ENCODE measurements around the gene SLC7A4.
"Not testable (repeated sequence)": the region's sequence is repeated elsewhere in the genome, so short reads cannot be mapped to it uniquely, and the experiment has no call there.

Gene SLC7A4

DNA sequence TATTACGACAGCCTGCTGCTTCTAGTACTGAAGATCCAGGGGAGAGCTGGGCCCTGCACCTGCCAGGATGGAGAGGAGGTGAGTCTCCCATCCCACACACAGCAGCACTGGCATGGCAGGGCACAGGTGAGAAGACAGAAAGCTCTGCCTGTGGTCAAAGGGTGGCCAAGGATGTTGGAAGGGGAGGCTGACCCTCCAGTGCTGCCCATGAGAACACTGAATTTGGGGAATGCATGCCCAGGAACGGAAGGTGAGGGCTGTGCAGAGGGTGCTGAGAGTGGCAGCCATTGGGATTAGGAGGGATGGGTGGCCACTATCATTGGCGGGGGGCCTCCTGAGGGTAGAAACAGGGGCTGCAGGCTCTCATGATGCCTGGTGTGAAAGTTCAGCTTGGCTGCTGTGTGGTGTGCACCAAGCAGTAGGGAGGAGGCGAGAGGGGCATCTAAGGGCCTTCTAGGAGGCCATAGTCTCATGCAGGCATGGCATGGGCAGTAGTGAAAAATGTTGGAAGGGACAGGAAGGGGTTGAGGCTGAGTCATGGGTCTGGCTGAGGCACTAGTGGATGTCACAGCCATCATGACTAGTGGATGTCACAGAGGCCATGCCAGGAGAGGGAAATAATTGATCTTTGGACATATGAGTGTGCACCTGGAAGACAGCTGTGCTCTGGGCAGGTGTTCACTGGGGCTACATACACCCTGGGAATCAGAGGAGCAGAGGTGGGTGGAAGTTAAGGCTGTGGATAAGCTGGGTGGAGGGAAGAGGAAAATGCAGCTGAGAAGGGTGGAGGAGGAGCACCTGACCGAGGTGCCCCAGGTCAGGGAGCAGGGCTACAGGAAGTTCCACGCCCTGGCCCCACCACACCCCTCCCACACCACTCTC lies 10.9 kb upstream of the SLC7A4 start:
- no peak for DNase-seq

DNA sequence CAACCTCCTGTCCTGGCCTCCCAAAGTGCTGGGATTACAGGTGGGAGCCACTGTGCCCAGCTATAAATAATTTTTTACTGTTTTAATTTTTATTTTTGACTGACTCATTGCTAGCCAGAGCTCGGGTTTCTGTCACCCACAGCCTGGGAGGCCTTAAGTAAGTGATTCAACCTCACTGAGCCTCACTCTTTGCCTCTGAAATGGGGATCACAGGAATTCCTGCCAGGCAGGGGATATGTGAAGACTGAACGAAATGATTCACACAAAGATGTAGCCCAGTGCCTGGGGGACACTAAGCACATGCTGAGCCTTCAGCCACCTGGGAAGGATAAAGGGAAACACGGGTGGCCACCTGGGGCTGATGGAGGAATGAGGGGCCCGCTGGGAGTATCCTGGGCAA lies 9.6 kb upstream of the SLC7A4 start:
- DNase-seq = no peak

DNA sequence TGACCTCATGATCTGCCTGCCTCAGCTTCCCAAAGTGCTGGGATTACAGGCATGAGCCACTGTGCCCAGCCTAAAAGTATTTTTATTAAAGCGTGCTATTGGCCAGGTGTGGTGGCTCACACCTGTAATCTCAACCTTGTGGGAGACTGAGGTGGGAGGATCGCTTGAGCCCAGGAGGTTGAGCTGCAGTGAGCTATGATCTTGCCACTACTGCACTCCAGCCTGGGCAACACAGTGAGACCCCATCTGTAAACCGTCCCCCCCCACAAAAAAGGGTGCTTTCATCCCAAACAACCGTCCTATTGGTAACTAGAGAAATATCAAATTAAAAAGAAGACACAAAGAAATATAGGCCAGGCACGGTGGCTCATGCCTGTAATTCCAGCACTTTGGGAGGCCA lies 6.8 kb upstream of the SLC7A4 start:
- not testable (repeated sequence) for DNase-seq

DNA sequence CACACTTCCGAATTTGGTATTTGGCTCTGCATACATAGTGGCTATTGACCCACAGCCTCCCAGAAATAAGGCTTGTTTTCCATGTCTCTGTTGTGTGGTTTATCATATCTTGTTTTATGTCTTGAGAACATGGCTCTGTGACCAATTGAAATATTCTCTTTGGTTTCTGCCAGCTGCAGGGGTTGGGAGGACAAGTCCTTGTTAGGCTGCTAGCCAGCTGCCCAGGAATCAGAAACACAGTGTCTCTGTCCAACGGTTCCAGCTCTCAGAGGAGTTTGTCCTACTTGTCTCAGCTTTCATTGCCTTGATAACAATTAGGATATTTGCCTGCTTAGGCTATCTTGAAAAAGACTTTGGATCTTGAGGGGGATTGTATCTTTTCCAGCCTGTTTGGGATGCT lies 6.0 kb upstream of the SLC7A4 start:
- no peak for DNase-seq

DNA sequence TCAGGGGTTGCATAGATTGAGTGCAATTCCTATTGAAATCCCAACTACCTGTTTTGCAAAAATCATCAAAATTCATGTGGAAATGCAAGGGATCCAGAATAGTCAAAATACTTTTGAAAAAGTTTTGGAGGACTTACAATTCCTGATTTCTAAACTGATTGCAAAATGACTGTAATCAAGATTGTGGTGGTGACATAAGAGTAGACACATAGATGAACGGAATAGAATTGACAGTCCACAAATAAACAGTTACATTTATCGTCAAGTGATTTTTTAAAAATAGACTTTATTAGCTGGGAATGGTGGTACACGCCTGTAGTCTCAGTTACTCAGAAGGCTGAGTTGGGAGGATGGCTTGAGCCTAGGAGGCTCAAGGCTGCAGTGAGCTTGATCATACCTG lies 2.6 kb upstream of the SLC7A4 start:
- DNase-seq = no peak

DNA sequence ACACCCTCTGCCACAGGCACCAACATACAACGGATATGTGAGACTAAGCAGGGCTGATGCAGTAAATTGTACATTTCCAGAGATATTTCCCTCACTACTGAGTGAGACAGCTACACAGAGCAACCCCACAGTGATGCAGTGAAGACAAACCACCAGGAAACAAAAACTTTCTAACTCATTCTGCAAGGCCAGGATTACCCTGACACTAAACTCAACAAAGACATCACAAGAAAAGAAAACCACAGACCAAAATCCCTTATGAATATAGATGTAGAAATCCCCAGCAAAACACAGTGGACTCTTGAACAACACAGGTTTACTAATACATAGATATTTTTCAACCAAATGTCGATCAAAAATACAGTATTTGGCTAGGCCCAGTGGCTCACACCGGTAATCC lies 1.5 kb upstream of the SLC7A4 start:
- no peak for DNase-seq

DNA sequence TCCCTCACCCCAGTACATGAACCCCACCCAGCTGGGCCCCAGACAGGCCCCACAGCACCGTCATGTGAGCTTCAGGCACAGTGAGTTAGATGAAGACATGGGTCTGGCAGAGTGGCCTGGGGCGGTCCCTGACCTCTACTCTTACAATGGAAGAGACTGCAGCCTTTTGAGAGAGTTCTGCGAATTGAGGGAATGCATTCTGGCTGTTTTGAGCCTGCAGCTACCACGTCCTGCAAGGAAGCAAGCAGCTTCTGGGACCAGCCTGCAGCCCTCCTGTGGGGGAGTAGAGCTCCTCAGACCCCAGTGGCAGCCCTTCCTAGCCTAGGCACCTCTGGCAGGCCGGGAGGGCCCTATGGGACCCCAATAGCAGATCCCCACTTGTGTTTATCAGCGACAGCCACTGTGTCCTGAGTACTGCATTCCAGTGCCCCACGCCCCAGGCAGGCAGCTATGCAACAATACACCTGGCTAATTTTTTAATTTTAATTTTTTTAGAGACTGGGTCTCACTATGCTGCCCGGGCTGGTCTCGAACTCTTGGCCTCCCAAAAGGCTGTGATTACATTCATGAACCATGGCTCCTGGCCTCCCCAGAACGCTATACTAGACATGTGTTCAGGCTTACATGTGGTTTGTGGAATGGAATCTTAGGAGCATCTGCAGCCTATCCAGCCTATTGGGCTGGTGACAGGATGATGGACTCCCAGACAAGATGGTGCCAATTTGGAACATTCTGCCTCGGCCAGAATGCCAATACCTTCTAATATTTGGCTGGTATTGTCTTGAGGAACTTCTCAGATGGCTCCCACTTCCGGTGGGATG lies 717 bp upstream of the SLC7A4 start:
- no peak for DNase-seq

DNA sequence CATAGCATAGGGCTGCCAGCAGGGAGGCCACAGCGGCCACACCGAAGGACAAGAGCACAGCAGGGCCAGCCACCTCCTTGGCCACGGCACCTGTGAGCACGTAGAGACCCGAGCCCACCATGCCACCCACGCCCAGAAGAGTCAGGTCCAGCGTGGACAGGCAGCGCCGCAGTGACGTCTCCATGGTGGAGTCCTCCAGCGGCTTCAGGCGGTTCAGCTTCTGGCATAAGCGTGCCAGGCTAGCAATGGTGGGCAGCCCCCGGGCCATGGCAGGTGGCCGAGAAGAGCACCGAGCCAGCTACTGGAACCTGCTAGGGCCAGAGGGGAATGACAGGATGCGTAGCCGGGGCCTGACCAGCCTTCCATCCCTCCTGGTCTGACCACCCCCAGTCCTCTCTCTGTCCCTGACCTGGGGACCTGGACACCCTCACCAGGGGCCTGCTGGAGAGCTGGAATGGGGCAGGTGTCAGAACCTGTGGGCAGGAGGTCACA lies 770 bp downstream of the SLC7A4 start:
- DNase-seq = no peak

DNA sequence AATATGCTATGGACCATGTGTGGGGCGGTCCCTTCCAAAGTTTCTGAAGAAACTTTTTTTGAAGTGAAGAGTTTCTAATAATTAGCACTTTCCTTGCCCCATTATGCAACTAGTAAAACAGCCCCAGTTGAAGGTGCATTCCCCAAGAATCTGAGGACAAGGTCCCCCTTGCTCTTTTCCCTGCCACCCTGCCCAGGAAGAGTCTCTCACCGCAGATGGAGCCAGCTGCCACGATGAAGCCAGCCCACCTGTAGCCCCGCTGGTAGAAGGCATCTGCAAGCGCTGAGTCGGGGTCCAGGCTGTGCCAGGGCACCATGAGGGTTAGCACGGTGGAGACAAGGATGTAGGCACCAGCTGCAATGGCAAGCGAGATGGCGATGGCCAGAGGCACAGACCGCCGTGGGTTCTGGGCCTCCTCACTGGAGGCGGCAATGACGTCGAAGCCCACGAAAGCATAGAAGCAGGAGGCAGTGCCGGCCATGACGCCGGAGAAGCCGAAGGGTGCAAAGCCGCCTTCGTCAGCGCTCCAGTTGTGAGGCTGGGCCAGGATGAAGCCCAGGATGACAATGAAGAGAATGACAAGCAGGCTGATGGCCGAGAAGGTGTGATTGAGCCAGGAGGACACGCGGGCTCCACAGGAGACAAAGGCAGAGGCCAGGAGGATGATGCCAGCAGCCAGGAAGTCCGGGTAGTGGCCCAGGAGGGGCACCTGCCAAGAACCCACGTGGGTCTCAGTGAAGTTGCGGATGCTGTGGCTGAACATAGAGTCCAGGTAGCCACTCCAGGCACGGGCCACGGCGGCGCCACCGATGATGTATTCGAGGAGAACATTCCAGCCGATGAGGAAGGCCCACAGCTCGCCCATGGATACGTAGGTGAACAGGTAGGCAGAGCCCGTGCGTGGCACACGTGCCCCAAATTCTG lies 1.5 kb downstream of the SLC7A4 start:
- no peak for DNase-seq

DNA sequence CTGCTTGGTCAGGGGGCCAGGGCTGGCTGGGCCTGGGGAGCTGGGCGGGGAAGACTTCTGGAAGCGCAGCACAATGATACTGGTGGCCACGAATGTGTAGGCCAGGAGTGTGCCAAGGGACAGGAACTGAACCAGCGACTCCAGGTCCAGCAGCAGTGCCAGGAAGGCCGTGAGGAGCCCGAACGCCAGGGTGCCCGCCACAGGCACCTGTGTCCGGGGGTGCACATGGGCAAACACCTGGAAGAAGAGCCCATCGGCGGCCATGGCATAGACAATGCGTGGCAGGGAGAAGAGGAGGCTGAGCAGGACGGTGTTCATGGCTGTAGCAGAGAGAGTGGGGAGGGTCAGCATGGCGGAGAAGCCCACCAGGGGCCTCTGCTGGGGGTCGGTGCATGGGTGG lies 2.3 kb downstream of the SLC7A4 start:
- no peak for DNase-seq

DNA sequence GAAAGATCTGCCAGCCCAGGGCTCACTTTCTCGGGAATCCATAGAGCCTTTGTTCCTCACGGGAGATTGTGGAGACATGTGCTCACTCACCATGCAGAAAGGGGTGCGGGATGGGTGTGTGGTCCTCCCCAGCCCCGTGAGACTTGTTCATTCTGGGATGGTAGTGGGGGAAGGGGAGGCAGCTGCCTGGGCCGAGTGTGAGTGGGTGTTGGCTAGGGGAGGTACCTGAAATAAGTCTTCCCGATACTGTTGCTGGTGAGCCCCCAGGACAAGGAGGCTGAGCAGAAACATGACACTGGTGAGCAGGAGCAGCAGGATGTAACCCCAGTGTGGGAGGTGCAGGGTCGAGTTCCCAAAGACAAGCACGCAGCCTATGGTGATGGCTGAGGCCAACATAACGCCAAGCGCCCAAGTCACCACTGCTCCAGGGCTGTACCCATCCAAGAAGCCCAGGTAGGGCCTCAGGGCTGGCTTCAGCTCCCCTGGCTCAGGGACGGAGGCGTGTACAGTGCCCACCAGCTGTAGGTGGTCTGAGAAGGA lies 2.8 kb downstream of the SLC7A4 start:
- no peak for DNase-seq

DNA sequence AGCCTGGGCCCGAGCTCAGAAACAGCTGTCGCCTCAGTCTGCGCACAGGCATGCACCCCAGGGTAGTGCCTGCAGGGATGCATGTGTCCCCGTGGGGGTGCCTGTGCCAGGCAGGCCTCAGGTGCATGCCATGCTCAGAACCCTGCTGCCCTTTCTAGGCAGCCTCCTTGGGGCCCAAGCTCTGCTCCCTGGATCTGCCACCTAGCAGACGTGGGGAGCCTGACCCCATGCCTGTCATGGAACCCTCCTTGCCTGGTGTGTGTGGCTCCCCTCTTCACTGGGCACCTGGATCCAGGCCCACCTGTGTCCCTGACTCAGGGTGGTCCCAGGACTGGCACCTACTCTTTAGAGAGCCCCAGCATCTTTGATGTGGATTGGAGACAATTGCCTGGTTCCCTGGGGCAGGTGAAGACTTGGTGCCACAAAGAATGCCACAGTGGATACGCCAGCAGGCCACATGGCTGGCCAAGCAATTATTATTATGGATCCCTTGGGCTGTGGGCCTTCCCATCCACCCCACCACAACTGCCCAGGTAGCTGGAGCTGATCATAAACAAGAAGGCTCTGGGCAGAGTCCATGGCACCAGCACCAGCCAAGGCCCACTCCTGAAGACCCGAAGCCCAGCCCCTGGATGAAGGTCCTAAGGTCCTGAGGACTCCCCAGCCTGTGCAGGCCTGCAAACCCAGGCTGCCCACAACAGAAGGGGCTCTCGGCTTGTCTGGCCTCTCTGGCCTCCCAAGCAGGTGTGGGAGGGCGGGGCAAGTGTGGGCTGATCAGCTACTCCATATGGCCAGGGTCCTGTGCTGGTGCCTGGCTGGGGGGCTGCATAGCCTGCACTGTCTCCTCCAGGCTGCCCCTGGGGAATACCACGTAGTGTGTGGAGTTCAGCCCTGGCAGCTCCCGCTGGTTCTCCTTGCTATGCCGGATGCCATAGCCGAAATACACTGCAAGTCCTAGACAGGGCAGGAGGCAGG lies 3.8 kb downstream of the SLC7A4 start:
- DNase-seq = no peak

DNA sequence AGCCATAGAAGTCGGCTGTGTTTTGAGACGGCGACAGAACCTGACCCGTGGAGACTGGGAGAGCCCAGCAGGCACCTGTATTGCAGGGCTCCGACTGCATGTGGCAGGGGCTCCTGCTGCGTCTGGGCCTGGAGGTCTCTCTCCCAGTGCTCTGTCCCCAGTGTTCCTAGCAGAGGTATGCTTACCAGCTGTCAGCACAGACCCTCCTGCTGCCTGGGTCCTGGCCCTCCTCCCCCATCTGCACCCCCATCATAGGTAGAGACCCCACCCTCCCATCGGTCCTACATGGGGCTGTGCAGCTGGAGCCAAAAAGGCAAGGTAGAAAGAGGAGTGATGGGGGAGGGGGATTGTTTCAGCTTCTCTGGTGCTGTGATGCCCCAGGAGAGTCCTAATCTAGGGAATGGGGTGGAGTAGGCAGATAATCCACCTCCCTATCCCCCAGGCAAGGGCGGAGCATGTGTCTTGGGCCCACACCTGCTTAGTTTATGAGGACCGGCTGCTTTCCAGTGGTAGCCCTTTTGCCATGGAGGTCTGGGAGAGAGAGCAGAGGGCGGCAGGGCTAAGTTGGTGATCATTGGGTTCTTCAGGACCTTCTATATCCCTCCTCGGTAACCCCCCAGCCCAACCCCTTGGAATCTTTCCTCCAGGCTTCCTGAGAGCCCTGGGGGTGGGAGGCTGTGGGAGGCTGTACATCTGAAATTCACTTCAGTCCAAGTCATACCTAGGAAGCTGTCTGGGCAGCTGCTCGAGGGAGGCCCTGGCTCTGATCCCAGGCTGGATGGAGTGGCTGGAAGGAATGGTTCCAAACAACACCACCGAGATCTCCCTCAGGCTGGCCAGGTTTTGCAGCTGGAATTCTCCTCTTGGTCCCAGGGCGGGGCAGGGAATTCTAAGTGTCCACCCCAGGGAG lies 5.3 kb downstream of the SLC7A4 start:
- DNase-seq = no peak

DNA sequence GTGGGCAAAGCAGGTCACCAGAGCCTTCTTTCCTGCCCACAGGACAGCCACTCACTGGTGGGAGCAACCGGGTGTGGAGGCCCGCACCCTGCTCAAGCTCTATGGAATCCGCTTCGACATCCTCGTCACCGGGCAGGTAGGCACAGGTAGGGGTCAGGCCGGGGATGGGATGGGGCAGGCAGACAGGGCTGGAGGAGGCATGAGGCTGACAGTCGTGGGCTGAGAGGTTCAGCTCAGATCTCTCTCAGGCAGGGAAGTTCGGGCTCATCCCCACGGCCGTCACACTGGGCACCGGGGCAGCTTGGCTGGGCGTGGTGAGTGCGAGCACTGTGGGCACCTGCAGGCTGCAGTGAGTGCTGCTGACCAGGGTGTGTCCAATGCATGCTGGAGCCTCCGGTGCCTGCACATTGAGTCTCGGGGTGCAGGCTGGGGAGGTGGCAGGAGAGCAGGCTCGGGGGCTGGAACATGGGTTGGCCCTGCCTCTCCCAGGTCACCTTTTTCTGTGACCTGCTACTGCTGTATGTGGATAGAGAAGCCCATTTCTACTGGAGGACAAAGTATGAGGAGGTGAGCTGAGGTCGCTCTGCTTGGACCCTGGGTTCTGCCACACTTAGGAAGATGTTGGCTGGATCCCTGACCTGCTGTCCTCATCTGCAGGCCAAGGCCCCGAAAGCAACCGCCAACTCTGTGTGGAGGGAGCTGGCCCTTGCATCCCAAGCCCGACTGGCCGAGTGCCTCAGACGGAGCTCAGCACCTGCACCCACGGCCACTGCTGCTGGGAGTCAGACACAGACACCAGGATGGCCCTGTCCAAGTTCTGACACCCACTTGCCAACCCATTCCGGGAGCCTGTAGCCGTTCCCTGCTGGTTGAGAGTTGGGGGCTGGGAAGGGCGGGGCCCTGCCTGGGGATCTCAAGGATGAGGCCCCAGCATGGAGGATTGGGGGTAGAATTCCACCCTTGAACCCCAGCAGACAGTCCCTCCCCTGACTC lies 6.3 kb downstream of the SLC7A4 start:
- DNase-seq = no peak

DNA sequence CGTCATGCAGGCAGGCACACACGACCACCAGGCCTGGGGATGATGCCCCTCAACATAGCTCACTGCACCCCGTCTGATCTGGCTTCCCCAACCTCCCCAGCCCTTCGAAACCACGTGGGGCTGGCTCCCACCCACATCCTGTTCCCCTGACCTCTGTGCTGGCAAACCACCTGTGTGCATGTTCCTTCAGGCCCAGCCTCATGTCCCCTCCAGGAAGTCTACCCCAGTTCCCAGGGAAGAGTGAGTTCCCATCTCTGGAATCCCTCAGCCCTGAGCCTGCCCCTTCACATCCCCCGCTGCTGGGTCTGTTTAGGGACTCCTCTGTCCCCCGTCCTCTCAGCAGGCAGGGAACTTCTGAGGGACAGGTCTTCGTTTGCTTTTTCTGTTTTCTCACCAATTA lies 7.1 kb downstream of the SLC7A4 start:
- DNase-seq = no peak

DNA sequence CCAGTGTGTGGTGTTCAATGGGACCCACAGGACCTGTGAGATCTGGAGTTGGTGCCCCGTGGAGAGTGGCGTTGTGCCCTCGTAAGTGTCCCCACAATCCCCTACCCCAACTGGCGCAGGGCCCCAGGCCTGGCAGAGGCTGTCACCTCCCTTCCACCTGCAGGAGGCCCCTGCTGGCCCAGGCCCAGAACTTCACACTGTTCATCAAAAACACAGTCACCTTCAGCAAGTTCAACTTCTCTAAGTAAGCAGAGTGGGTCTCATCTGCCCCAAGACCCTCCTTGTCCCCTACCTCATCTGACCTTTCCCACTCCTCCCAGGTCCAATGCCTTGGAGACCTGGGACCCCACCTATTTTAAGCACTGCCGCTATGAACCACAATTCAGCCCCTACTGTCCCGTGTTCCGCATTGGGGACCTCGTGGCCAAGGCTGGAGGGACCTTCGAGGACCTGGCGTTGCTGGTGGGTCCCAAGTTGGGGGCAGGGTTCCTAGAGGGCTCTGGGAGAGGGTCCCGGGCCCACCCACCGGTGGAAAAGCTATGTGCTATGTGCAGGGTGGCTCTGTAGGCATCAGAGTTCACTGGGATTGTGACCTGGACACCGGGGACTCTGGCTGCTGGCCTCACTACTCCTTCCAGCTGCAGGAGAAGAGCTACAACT lies 9.3 kb downstream of the SLC7A4 start:
- DNase-seq = no peak

DNA sequence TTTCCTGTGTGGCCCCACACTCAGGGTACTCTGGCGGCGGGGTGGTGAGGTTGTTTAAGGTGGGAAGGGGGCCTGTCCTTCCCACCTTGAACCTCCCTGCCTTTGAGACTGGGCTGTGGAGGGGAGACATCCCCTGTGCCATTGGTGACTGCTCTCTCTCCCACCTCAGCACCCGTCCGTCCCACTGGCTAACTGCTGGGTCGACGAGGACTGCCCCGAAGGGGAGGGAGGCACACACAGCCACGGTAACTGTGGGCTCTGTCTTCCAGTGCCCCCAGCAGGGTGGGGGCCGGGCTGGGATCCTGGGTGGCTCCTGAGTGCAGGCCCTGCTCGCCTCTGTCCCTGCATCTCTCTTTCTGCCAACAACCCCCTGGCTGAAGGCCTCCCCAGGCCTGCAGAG lies 9.9 kb downstream of the SLC7A4 start:
- DNase-seq = no peak

DNA sequence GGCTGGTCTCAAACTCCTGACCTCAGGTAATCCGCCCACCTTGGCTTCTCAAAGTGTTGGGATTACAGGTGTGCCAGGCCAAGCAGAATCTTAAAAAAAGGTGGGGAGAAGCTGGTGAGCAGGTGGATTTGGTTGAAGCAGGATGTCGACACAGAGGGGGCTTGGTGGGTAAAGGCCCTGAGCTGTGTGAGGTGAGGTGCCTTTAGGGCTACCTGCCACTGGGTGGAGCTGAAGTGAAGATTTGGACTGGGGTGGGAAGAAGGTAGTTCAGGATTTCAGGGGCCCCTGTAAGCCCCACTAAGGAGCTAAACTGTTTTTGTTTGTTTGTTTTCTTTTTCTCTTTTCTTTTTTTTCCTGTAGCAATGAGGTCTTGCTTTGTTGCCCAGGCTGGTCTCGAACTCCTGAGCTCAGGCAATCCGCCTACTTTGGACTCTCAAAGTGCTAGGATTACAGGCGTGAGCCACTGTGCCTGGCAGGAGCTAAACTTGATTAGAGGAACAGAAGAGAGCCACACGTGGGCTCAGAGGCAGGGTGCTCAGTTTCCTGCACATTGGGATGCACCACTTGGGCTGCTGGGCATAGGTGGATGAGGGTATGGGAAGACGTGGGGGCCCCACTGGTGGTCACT lies 11.4 kb downstream of the SLC7A4 start:
- DNase-seq = no peak

Measured in activated gamma-delta T cell (primary cell).